ENCODE data around the gene IFNW1.
A peak's percentile ranks its signal among the peaks of the same experiment; 100 is the strongest.
"Not testable (repeated sequence)": the region's sequence is repeated elsewhere in the genome, so short reads cannot be mapped to it uniquely, and the experiment has no call there.

IFNW1 gene

DNA sequence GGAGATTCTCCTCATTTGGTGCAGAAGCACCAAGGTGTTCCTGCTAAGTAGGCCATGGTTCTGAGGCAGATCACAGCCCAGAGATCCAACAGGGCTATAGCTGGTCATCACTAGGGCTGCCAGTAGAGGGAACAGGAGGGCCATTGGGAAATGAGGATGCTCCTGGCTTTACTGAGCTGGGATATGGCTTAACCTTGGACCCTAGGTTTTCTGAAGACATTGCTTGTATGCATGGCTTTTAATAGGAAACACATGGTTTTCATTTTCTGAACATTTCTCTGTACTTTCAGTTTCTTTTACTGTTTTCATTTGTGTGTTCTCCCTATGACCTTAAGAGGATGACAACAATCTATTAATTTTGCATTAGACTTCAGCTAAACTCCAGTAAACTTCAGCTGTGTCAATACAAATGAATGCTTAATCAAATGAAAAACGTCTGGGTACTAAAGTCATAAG, at the start of gene IFNW1:
Gene IFNW1 (minus strand): TSS at position 406 of the 456 bp plus-strand sequence. CDS start 262 bp downstream, at position 144.
- no peak for DNase-seq

DNA sequence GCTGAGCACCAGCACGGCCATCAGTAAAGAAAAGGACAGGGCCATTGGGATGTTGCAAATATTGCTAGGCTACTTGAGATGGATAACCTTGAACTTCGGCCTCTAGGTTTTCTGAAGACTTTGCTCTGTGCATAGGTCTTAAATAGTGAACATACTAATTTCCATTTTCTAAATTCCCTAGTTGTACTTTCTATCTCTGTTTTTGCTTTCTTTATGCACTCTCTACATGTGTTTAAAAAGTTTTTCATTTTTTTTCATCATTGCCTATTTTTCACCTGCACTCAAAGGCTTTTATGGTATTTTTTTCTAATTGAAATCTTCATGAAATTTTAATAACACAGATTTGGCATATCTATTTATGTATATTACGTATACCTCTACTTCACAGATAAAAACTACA, 45.9 kb upstream of the IFNW1 start, which contains the start of gene IFNA4:
Gene IFNA4 (minus strand): TSS at position 101 of the 400 bp plus-strand sequence. CDS start 56 bp downstream, at position 45.
- not testable (repeated sequence) for DNase-seq

DNA sequence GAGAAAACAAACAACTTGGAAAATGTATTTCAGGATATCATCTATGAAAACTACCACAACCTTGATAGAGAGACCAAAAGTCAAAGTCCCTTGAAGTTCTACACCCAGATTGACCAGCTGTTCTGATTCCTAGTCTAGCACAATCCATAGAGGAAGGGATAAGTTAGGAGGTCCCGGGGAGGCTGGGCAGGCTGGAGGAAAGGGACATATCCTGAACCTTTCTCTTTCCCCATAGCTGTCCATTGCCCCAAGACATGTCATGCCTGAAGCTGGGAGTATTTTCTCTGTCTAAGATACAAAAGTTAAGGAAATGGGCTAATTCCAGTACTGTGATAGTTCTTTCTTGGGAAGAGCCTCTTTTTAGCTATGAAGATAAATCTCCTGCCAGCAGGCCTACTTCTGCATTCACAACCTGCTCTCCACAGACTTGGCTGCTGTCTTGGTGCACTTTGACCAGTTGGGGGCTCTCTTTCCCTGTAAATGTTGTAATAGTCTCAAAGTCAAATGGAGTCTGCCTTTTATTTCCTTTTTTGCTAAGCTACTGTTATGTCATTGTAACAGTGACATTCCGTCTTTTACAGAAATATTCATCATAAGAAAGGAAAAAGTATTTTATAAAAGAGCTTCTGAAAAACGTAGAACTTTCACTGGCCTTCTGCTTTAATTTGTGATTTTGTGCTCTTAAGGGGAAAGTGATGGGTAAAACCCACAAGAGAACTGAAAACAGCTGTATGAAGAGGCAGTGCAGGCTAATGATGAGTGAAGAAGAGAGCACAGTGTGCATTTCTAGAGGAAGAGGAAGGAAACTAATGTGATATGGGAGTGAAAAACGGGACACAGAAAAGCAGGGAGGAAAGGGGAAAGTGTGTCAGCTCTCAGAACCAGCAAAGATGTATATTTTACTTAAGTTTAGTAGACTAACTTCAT, 41.4 kb upstream of the IFNW1 start:
- DNase-seq, result not testable (repeated sequence)

DNA sequence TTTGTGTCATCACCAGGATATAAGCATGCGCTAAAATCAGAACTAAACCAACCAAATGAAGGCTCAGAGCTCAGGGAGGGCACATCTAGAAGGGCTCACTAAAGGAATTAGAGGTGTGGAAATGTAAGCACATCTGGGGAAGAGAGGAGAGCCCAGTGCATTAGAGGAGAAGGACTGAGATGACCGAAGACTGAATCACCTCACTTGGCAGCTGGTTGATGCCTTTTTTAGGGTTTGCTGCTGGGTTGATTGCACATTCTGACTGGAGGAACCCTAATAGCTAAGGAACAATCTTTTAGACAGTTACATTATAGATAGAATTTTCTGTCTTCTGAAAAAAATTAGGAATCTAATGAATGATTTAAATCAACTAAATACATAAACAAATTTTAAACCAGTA, 33.0 kb upstream of the IFNW1 start:
- DNase-seq, result no peak

DNA sequence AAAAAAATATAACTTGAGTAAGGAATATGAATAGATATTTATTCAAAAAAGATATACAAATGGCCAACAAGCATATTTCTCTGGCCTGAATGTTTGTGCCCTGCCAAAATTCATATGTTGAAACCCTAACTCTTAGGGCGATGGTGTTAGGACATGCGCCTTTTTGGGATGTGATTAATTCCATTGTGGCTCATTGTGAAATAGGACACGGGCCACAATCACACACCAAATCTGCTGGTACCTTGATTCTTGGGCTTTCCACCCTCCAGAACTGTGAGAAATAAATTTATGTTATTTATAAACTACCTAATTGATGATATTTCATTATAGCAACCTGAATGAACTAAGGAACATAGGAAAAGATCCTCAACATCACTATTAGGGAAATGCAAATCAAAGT, 30.5 kb upstream of the IFNW1 start:
- no peak for DNase-seq

DNA sequence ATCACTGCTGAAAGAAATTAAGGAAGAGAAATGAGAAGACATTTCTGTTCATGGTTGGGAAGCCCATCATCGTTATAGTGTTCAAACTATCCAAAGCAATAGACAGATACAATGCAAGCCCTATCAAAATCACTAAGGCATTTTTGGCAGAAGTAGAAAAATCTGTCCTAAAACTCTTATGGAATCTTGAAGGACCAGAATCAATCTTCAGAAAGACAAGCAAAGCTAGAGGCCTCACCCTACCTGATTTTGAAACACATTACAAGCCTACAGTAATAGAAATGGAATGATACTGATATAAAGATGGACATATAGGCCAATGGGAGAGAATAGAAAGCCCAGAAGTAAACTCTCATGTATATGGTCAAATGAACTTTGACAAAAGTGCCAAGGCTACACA, 29.7 kb upstream of the IFNW1 start:
- no peak for DNase-seq

DNA sequence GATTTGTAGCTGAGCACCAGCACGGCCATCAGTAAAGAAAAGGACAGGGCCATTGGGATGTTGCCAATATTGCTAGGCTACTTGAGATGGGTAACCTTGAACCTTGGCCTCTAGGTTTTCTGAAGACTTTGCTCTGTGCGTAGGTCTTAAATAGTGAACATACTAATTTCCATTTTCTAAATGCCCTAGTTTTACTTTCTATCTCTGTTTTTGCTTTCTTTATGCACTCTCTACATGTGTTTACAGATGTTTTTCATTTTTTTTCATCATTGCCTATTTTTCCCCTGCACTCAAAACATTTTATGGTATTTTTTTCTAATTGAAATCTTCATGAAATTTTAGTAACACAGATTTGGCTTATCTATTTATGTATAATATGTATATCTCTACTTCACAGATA, 24.9 kb upstream of the IFNW1 start, which contains the start of gene IFNA21:
Gene IFNA21 (minus strand): TSS at position 101 of the 400 bp plus-strand sequence. CDS start 48 bp downstream, at position 53.
- DNase-seq, result not testable (repeated sequence)

DNA sequence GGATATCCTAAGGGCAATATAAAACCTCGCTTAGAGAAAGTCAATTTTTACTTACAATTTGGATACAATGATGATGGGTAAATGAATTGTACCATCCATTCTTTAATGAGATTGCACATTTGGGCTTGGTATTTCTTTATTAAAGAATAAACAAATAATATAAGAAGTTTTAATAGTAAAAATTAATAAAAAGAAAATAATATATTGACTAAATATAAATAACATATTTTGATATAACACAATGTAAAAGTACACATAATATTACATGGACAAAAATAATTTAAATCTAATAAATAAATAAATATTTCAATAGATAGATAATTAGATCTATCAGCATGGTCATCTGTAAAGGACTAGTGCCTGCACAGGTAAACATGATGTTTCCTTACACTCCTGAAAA, 23.9 kb upstream of the IFNW1 start:
- DNase-seq, result no peak

DNA sequence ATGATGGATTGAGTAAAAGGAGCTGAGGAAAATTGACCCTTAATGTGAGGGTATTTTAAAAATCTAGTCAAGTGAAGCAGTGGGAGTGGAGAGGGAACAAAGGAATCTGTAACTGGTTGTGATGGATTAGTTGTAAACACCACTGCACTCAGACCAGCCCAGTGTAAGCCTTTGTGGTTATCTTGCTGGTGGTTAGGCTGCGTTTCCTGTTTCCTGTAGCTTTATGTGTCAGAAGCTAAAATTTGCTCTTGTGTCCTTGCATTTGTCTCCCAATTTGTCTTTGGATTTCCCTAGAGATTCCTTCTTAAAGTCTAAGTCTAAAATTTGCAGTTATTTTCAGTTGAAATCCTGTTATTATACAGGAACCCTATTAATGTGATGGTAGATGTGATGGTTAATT, 18.5 kb upstream of the IFNW1 start:
- DNase-seq, result no peak

DNA sequence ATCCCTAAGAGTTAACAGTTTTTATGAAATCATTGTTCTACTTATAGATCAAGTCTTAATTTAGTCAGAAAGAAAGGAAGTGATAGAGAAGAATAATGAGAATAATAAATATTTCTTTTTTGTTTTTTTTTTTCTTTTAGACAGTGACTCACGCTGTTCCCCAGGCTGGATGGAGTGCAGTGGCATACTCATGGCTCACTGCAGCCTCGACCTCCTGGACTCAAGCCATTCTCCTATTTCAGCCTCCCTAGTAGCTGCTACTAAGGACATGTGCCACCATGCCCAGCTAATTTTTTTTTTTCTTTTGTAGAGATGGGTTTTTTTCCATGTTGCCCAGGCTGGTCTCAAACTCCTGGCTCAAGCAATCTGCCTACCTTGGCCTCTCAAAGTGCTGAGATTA, 13.9 kb upstream of the IFNW1 start:
- DNase-seq, result no peak

DNA sequence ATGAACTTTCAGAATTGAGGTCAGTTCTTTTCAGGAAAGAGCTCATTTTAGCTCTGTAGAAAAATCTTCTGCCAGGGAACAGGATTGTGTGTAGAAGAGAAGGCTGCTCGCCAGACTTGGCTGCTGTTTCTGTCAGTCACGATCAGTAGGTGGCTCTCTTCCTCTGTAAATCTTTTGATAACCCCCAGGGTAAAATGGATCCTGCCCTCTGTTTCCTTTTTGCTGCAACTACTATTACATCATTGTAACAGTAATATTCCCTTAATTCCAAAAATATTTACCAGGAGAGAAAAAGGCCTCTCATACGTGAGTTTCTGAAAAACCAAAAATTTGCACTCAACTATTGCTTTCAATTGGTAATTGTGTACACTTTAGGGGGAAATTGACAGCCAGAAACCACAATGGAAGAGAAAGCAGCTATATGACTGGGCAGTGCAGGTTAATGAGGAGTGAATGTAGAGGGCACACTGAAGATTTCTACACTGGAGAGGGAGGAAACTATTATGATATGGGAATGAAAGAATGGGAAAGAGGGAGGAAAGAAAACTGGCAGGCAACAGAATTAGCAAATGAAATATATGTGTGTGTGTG, 12.5 kb upstream of the IFNW1 start:
- DNase-seq, result no peak

DNA sequence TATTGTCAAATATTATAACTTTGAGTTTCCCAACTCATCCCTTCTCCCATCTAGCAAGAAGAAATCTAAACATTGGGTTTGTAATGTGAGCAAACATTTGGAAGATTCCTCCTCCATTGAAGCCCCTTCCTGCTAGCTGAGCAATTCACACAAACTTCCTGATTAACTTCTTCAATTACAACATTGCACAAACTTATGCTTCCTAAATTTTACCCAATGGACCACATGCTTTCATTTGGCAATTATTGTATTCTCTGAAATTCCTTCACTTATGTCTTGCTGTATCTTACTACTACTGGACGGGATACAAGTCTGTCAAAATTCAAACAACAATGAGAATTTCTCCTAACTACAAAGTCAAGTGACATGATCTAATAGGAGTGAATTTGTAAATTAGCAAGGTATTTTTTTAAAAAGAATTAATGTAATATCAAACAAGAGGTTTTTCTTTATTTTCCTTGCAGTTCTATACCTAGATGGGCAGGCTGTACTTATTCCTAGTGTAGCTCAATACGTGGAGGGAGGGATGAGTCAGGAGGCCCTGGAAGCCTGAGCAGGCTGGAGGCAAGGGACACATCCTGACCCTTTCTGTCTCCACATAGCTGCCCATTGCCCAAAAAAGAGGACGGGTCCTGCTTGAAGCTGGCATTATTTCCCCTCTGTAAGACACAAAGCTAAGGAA, 11.8 kb upstream of the IFNW1 start:
- no peak for DNase-seq

DNA sequence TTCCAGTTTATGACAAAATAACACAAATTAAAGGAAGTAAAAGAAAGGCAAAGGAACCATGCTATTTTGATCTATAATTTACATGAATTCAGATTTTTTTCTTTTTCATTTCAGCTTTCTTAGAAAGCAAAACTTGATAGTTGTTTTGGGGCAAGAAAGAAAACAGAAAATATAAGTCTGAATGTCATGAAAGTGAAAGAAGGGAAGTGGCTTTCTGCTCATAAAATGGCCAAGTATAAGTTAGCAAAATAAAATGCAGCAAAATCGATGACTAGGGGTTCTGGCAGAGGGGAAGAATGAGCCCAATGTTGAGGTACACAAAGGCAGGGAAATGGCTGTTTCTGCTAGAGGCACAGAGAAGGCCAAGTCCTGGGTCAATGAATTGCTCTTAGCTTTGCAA, 3.0 kb upstream of the IFNW1 start:
- no peak for DNase-seq

DNA sequence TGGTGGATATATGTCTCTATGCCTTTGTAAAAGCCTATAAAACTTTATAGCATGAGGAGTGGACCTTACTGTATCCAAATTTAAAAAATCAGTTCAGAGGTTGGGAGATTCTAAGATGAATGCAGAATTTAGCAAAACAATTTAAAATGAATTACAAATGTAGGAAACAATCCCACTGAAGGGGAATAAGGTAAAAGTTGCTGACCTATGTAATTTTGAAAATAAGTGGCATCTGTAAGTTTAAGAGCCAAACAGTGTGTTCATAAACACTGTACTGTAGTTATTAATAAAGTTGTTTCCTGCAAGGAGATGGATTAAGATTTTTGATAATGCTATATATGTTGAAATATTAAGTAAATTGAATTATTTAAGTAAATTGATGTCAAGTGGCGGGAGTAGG, 4.6 kb downstream of the IFNW1 start:
- DNase-seq, result no peak

DNA sequence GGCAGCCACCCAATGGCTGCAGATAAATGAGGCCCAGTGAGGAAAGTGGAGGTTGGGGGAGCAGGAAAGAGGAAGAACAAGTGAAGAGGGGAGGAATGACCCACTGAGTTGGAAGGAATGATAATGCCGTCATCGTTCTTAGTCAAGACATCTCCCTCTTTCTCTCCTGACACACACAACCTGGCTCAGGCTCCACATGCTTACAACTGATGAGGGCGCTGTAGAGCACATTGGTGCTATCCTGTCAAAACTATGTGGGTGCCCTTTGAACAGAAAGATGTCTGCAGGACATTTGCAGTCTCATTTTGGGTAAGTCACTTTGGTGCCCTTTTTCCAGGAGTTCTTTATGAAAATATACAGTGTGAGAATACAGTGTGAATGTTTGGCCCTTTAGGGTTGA, 5.9 kb downstream of the IFNW1 start:
- DNase-seq, result no peak

DNA sequence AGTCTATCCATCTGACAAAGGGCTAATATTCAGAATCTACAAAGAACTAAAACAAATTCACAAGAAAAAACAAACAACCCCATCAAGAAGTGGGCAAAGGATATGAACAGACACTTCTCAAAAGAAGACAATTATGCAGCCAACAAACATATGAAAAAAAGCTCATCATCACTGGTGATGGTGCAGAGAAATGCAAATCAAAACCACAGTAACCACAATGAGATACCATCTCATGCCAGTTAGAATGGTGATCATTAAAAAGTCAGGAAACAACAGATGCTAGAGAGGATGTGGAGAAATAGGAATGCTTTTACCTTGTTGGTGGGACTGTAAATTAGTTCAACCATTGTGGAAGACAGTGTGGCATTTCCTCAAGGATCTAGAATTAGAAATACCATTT, 13.4 kb downstream of the IFNW1 start:
- DNase-seq, result not testable (repeated sequence)

DNA sequence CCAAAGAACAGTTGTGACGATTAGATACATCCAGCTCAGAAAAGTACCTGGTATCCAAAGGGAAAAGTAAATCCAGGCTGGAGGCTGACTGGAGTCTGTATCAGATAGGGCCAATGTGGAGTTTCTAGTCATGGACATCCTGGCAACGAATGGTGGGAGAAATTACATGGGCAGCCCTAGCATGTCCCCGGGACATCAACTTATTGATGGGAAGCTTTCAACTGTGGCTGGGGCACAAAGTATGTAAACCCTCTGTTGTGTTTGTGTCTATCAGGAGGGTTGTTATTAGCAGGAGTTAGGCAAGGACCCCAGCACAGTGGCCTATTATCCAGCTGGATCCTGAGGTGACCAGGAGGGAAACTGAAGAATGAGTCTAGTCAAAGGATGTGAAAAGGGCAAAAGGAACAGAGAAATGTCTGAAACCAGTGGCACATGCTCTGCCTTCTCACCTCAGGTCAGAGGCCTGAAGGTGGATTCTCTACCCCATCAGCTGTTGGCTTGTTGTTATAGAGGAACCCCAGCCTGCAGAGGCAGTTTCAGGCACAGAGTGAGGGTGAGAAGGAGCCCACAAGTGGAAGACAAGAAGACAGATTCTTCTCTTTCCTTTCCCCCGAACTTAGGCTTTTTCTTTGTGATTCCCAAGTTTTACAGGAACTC, 19.9 kb downstream of the IFNW1 start:
- no peak for DNase-seq

DNA sequence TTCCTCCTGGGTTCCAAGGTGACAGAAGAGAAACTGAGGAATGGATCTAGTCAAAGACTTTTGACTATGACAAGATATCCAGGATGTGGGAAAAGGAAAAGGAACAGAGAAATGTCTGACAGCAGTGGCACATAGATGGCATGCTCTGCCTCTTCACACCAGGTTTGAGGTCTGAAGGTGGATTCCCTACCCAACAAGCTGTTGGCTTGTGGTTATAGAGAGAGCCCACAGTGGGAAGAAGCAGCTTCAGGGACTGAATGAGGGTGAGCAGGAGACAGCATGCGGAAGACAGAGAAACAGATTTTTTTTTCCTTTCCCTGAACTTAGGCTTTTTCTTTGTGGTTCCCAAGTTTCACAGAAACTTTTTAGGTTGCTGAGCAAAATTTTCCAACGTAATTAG, 20.6 kb downstream of the IFNW1 start:
- no peak for DNase-seq

DNA sequence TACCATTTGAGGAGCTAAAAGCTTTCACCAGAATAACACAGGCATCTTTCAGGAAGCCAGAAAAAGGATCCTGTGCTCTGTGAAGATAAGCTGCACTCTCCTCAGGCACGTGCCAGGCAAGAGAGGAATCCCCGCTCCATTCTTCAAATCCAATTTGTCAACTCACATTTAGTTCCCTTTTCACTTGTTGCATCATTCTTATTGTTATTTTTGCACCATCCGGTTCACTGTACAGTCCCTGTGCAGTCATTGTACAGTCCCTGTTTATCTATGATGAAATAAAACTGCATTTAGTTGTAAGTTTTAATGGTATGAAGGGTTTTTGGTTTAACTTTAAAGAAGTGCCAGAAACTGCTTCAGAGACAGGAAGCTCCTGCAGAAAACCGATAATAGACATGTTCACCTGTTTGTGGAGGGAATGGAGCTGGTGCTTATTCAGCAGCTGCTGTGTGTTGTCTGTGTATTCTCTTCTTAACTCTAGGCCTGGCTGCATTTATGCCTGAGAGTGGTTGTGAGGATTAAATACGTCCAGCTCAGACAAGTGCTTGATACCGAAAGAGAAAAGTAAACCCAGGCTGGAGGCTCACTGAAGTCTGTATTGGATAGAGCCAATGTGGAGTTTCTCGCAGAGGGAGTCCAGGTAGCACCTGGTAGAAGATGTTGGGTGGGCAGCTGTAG, 22.4 kb downstream of the IFNW1 start:
- no peak for DNase-seq

DNA sequence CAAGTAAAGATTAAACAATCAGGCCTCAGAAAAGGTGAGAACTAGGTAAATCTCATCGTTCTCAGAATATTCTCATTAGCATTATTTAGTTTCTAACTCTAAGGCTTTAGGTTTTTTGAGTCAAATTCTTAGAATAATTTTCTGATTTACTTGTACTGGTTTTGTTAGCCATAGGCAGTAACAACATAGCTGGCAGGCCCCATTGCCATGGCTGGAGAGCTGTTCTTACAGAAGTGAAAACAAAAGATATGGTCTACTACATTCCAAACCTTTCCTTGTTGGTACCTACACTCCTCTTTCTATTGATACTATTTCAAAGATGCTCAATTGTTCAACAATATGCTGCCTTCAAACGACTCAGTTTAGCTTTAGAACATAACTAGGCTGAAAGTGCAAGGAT, 27.3 kb downstream of the IFNW1 start:
- no peak for DNase-seq

DNA sequence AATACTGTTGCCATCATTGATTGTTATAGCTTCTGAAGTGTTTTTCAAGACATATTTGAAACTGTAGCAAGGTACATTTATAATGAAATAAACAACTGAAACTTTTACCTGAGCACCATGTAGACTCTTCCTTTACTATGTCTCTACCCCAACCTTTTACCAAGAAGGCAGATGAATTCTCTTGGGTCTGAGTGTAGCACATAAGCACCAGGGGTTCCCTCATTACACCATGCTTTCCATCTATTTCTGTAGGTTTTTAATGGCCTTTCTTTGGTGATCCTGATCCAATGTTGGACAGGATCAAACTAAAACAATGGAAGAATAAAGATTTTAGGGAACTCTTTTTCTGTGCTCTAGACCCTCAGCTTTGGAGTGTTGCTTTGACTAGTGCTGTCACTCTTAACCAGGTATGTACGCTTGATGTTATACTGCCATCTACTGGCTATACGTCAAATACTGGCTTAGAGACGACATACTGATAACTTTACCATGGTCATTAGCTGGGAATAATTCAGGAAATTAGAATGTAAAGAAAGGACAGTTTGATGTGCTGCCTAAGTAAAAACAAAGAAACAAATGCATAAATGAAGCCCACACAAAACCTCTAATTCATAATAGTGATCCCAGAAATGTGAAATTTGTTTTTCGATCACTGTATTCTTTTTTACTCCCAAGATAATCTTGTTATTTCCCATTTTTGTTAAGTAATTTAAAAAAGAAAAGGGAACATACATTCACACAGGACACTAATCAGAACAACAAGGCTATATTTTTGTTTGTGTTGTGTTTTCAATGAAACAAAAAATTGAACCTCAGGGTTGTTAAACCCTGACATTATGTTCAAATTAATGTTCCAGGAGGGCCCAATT, 30.7 kb downstream of the IFNW1 start:
- DNase-seq, result peak; percentile 12
